ENCODE data around the gene FOXRED2.
A peak's percentile ranks its signal among the peaks of the same experiment; 100 is the strongest.
"Not testable (repeated sequence)": the region's sequence is repeated elsewhere in the genome, so short reads cannot be mapped to it uniquely, and the experiment has no call there.

FOXRED2 gene

GRCh38 chr22:36454916-36455570 lies 51.8 kb downstream of the FOXRED2 start:
- H3K9ac ChIP-seq (ENCODE audit: low read depth, low read length), result peak overlapping the region; percentile 59
- peak overlapping the region; percentile 72 for H3K4me3 ChIP-seq (ENCODE audit: low read length)
- H3K4me2 ChIP-seq (ENCODE audit: low read length), result peak overlapping the region; percentile 90
- H3K36me3 ChIP-seq (ENCODE audit: insufficient read depth, low read length), result no peaks in the 10 kb centered on the region
- H3K9me3 ChIP-seq (replicated peaks; ENCODE audit: low read length), result no peaks in the 10 kb centered on the region
- H3K27me3 ChIP-seq (ENCODE audit: control insufficient read depth, insufficient read depth, low read length), result no peaks in the 10 kb centered on the region
- peaks cover 18% of the 10 kb centered on the region for H3K4me1 ChIP-seq (ENCODE audit: control insufficient read depth, insufficient read depth, low read length)

GRCh38 chr22:36453855-36454378 lies 52.9 kb downstream of the FOXRED2 start:
- Histone ChIP-seq H3K4me2 (ENCODE audit: low read length) (no peak overlapping the region), H3K4me1 (ENCODE audit: control insufficient read depth, insufficient read depth, low read length) (peaks cover 18% of the 10 kb centered on the region), H3K4me3 (ENCODE audit: low read length) (no peak overlapping the region), H3K36me3 (ENCODE audit: insufficient read depth, low read length) (no peaks in the 10 kb centered on the region), H3K9ac (ENCODE audit: low read depth, low read length) (no peak overlapping the region), H3K27me3 (ENCODE audit: control insufficient read depth, insufficient read depth, low read length) (no peaks in the 10 kb centered on the region), H3K9me3 (replicated peaks; ENCODE audit: low read length) (no peaks in the 10 kb centered on the region)

- not testable (repeated sequence) for H3K27me3 ChIP-seq (ENCODE audit: control insufficient read depth, insufficient read depth, low read length); H3K9me3 ChIP-seq (replicated peaks; ENCODE audit: low read length); H3K4me2 ChIP-seq (ENCODE audit: low read length); H3K9ac ChIP-seq (ENCODE audit: low read depth, low read length); H3K36me3 ChIP-seq (ENCODE audit: insufficient read depth, low read length); H3K4me3 ChIP-seq (ENCODE audit: low read length)
- H3K4me1 ChIP-seq (ENCODE audit: control insufficient read depth, insufficient read depth, low read length), result peaks cover 18% of the 10 kb centered on the region
Measured at GRCh38 chr22:36452978-36453607, 53.7 kb downstream of the FOXRED2 start.

- H3K9me3 ChIP-seq (replicated peaks; ENCODE audit: low read length), result no peaks in the 10 kb centered on the region
- H3K4me2 ChIP-seq (ENCODE audit: low read length), result no peak overlapping the region
- H3K4me3 ChIP-seq (ENCODE audit: low read length), result no peak overlapping the region
- H3K4me1 ChIP-seq (ENCODE audit: control insufficient read depth, insufficient read depth, low read length), result peaks cover 14% of the 10 kb centered on the region
- no peaks in the 10 kb centered on the region for H3K36me3 ChIP-seq (ENCODE audit: insufficient read depth, low read length)
- H3K27me3 ChIP-seq (ENCODE audit: control insufficient read depth, insufficient read depth, low read length), result no peaks in the 10 kb centered on the region
- no peak overlapping the region for H3K9ac ChIP-seq (ENCODE audit: low read depth, low read length)
Measured at GRCh38 chr22:36452250-36452977, 54.4 kb downstream of the FOXRED2 start.

- H3K36me3 ChIP-seq (ENCODE audit: insufficient read depth, low read length); H3K27me3 ChIP-seq (ENCODE audit: control insufficient read depth, insufficient read depth, low read length); H3K9me3 ChIP-seq (replicated peaks; ENCODE audit: low read length); H3K9ac ChIP-seq (ENCODE audit: low read depth, low read length); H3K4me2 ChIP-seq (ENCODE audit: low read length); H3K4me3 ChIP-seq (ENCODE audit: low read length): not testable (repeated sequence)
- H3K4me1 ChIP-seq (ENCODE audit: control insufficient read depth, insufficient read depth, low read length), result peaks cover 14% of the 10 kb centered on the region
Measured at GRCh38 chr22:36450923-36451322, 55.9 kb downstream of the FOXRED2 start.

- H3K36me3 ChIP-seq (ENCODE audit: insufficient read depth, low read length), result no peaks in the 10 kb centered on the region
- no peaks in the 10 kb centered on the region for H3K27me3 ChIP-seq (ENCODE audit: control insufficient read depth, insufficient read depth, low read length)
- no peak overlapping the region for H3K9ac ChIP-seq (ENCODE audit: low read depth, low read length)
- no peak overlapping the region for H3K4me3 ChIP-seq (ENCODE audit: low read length)
- H3K9me3 ChIP-seq (replicated peaks; ENCODE audit: low read length), result no peaks in the 10 kb centered on the region
- no peak overlapping the region for H3K4me2 ChIP-seq (ENCODE audit: low read length)
- peaks cover 18% of the 10 kb centered on the region for H3K4me1 ChIP-seq (ENCODE audit: control insufficient read depth, insufficient read depth, low read length)
Measured at GRCh38 chr22:36449596-36450175, 57.2 kb downstream of the FOXRED2 start.

- no peak overlapping the region for H3K4me2 ChIP-seq (ENCODE audit: low read length)
- no peak overlapping the region for H3K4me3 ChIP-seq (ENCODE audit: low read length)
- H3K27me3 ChIP-seq (ENCODE audit: control insufficient read depth, insufficient read depth, low read length), result no peaks in the 10 kb centered on the region
- H3K36me3 ChIP-seq (ENCODE audit: insufficient read depth, low read length), result no peaks in the 10 kb centered on the region
- no peaks in the 10 kb centered on the region for H3K9me3 ChIP-seq (replicated peaks; ENCODE audit: low read length)
- H3K9ac ChIP-seq (ENCODE audit: low read depth, low read length), result no peak overlapping the region
- H3K4me1 ChIP-seq (ENCODE audit: control insufficient read depth, insufficient read depth, low read length), result peaks cover 25% of the 10 kb centered on the region
Measured at GRCh38 chr22:36447632-36448031, 59.2 kb downstream of the FOXRED2 start.

- Histone ChIP-seq H3K9ac (ENCODE audit: low read depth, low read length) (peak overlapping the region; percentile 41), H3K4me1 (ENCODE audit: control insufficient read depth, insufficient read depth, low read length) (peaks cover 28% of the 10 kb centered on the region), H3K4me3 (ENCODE audit: low read length) (peak overlapping the region; percentile 48)
Measured at GRCh38 chr22:36445158-36445668, 61.6 kb downstream of the FOXRED2 start.

GRCh38 chr22:36443198-36443770 lies 63.6 kb downstream of the FOXRED2 start:
- Histone ChIP-seq H3K36me3 (ENCODE audit: insufficient read depth, low read length) (no peaks in the 10 kb centered on the region), H3K9me3 (replicated peaks; ENCODE audit: low read length) (no peaks in the 10 kb centered on the region), H3K4me3 (ENCODE audit: low read length) (no peak overlapping the region), H3K27me3 (ENCODE audit: control insufficient read depth, insufficient read depth, low read length) (no peaks in the 10 kb centered on the region), H3K4me2 (ENCODE audit: low read length) (no peak overlapping the region), H3K9ac (ENCODE audit: low read depth, low read length) (no peak overlapping the region), H3K4me1 (ENCODE audit: control insufficient read depth, insufficient read depth, low read length) (peaks cover 47% of the 10 kb centered on the region)

More at GRCh38 chr22:36445158-36445668, 61.6 kb downstream of the FOXRED2 start:
- Histone ChIP-seq H3K4me2 (ENCODE audit: low read length) (peak overlapping the region; percentile 51), H3K27me3 (ENCODE audit: control insufficient read depth, insufficient read depth, low read length) (no peaks in the 10 kb centered on the region), H3K36me3 (ENCODE audit: insufficient read depth, low read length) (no peaks in the 10 kb centered on the region), H3K9me3 (replicated peaks; ENCODE audit: low read length) (no peaks in the 10 kb centered on the region)

GRCh38 chr22:36442506-36443197 lies 64.2 kb downstream of the FOXRED2 start:
- Histone ChIP-seq H3K9me3 (replicated peaks; ENCODE audit: low read length) (no peaks in the 10 kb centered on the region), H3K27me3 (ENCODE audit: control insufficient read depth, insufficient read depth, low read length) (no peaks in the 10 kb centered on the region), H3K36me3 (ENCODE audit: insufficient read depth, low read length) (no peaks in the 10 kb centered on the region), H3K4me3 (ENCODE audit: low read length) (no peak overlapping the region), H3K4me1 (ENCODE audit: control insufficient read depth, insufficient read depth, low read length) (peaks cover 47% of the 10 kb centered on the region), H3K4me2 (ENCODE audit: low read length) (no peak overlapping the region), H3K9ac (ENCODE audit: low read depth, low read length) (no peak overlapping the region)

All from skeletal muscle satellite cell (primary cell).